Tongue (tissue), 2 donors: ENCODE measurements around the gene JAK1. TPM values are rescaled to one million over a fixed set of nuclear protein-coding genes. Genes with fewer than 3 reads are reported as not detected.
A peak's percentile ranks its signal among the peaks of the same experiment; 100 is the strongest.

Experiments
- DNase-seq: peaks from one replicate; pipeline ENCODE4 v3.0.0-alpha.2; 2015
- total RNA-seq: library from RNA; depleted of rRNA; stranded (reverse); fragments of >200 nt; gene quantifications from one replicate; pipeline ENCODE4 v1.2.3, GENCODE V29; 2014

Gene JAK1
- total RNA-seq, 1 donor from 2014 or later: 85.6 TPM

DNA sequence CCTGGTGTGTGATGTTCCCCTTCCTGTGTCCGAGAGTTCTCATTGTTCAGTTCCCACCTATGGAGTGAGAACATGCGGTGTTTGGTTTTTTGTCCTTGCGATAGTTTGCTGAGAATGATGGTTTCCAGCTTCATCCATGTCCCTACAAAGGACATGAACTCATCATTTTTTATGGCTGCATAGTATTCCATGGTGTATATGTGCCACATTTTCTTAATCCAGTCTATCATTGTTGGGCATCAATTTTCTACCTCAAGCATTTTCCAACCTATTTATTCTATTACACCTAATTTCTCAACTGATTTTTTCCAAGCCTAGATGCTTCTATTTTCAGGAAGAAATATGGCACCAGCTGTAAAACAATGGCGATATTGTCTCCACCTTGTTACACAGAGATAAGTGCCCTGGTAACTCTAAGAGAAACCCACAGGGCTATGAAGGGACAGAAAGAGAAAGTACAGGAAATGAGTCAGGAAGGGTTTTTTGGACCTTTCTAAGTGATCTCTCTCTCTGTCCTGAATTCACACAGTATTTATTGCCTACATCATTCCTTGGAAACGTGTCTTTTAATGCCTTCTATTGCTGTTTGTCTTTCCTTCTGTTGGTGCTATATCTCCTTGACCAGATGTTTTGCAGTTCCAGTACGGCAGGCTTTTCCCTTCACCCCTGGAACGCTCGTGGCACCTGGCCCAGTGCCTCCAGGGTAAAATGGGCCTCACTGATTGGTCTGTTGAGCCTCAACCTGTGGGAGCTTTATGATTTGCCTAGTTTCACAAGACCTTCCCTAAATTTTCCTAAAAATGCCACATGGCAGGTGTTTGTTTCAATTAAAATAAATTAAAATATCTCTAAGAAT is 14.6 kb upstream of the JAK1 start:
- DNase-seq: no peak

DNA sequence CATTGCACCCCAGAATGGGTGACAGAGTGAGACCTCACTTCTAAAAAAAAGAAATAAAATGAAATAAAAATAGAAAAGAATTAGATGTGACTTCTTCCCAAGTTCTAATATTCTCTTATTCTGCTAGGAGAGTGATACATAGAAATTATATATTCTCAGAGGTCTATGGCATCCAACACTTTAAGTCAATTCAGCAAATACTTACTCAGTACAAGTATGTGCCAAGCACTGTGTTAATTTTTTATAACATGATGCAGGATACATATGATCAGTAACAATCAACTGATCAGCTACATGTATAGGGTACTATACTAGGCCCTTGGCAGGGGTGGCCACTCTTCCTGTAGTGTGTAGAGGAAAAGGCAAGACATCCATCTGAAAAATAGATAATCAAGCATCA is 13.0 kb upstream of the JAK1 start:
- no peak for DNase-seq

DNA sequence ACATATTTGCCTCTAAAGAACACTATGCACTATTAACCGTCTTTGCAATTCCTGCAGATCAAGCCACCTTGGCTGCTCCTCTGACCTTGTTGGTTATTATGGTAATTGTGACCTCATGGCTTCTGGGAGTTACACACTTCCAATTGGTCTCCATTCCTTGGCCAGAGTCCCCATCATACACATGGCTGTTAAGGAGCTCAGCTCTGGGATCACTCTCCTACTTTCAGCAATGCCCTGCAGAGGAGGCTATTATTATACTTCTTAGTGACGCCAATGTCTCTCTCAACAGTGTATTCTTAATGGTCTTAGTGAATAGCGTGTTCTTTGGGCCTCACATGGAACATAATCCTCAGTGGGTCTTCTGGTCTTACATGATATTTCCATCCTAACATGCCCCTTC is 10.0 kb upstream of the JAK1 start:
- DNase-seq: no peak

DNA sequence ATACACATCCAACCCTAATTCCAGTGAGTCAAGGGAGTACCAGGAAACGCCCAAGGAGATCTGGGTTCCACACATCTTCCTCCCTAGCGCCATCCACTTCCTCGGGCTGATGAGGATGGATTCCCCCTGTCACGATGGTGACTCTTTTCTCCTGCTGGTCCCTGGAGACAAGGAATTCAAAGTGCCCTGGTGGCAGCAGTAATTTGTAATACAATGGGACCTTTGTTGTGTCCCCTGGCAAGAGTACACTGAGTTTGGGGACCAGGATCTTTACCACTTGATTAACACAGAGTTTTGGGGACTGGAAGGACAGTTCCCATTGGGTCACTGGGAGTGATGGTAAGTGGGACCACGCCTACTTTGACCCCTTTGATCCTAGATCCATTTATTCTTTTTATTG is 9.4 kb upstream of the JAK1 start:
- no peak for DNase-seq

DNA sequence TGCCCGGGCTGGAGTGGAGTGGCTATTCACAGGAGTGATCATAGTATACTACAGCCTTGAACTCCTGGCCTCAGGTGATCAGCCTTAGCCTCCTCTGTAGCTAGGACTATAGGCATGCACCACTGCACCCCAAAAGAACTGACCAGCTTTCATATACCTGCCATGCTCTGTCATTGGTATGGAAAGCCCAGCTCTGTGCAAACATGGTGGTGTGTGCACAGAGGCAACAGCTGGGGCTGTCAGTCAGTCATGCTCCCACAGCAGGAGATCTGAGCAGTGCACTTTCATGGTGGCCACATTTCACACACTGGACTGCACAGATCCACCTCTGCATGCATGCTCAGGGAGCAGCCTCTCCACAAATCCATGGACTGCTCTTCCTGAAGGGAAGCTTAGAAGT is 8.8 kb upstream of the JAK1 start:
- DNase-seq: no peak

DNA sequence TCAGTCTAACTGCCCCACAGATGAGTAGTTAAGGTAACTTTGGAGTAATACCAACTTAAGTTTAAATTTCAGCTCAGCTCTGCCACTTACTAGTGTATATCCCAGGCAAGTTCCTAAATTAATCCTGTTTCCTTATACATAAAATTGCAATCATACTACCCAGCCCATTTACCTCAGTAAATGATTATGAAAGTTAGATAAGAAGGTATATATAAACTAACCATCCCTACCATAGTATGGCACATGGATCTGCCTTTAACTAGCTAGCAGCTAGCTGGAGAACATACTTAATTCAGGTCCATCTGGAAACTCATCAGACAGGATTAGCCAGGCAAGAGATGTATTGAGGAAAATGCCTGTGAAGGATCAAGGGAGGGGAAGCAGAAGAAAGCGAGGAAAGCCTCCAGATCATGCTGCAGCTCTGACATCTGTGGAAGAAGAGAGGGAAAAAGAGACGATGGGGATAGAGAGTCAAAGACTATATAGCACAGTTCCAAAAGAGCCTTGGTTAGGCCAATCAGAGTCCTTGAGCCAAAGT is 8.0 kb upstream of the JAK1 start:
- no peak for DNase-seq

DNA sequence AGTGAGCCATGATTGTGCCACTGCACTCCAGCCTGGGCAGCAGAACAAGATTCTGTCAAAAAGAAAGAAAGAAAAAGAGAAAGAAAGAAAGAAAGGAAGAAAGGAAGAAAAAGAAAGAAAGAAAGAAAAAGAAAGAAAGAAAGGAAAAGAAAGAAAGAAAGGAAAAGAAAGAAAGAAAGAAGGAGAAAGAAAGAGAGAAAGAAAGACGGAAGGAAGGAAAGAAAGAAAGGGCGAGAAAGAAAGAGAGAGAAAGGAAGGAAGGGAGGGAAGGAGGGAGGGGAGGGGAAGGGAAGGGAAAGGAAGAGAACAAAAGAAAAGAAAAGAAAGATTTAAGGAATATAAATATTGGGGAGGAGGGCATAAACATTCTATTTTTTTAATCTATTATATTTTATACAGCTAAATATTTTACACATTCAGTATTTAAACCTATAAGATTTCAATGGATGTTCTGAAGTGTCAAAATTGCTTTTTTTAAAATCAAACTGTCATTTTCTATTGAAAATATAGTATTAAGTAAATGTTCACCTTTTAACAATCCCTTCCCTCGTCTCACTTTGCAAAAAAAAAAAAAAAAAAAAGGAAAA is 6.8 kb upstream of the JAK1 start:
- no peak for DNase-seq

DNA sequence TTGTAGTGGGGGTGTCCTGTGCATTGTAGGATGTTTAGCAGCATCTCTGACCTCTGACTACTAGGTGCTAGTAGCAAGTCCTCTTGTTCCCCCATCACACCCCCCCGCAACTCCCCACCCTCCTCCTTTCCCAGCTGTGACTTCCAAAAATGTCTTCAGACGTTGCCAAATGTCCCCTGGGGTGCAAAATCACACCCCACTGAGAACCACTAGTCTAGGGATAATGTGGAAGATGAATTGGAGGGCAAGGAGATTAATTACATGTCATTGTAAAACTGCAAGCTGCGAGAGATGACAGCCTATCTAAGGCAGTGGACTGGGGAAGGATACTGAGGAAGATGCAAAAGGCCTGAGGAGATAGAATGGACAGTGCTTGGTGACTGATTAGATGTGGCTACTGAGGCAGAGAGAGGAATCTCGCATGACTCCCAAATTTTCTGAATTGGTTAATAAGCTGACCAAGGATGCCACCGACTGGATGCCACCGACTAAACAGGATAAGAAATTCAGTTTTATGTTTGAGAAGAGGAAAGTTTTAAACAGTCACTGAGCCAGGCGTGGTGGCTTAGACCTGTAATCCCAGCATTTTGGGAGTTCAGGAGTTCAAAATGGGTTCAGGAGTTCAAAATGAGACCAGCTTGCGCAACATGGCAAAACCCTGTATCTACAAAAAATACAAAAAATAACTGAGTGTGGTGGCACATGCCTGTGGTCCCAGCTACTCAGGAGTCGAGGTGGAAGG is 3.1 kb upstream of the JAK1 start:
- DNase-seq: no peak

DNA sequence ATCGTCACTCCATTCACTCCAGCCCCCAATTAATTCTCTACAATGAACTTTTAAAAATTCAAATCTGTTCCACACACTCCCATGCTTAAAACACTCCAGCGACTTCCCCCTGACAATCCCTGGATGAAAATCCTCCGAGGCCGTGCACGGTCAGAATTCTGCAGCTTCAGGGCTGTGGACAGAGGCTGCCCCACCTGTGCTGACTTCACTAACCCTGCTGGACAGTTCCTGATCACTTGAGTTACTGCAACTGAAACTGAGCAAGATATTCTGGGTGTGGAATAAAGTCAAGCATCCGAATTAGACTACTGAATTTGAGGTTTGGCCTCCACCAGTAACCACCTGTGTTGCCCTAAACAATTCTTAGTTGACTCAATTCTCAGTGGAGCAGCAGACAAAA is 1.0 kb upstream of the JAK1 start:
- no peak for DNase-seq

DNA sequence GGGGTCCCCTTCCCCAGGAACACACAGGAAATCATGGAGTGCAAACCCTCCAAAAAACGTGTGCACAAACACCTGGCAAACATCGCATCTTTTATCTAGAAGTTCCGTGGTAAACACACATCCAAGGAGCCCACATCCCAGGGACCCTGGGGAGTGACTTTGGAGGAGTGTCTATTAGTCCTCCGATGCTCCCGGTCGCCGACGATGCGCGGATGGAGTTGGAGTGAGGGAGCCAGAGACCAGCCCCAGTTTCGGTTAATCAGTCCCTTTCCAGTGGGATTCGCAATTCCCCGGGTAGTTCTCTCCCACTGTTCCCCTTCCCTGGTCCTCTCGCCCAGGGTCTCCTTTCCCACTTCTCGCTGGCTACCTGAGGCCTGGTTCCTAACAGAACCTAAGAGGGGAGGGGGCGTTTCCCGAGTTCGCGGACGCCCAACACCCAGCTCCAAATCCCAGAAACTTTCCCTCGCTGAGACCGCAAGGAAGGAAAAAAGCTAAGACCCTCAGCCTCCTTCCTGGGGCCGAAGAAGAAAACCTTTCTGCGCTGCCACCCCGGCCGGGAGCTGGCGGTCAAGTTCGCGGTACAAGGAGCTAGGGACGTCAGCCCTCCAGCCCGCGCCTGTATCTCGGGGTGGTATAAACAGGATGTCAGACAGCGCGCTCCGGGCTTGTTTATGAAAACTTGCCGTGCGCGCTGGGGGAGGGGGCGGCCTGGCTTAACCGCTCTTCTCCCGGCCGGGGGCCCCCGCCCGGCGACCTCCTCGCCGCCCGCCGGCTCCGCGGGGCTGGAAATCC is 787 bp downstream of the JAK1 start:
- DNase-seq: peak; percentile 73

DNA sequence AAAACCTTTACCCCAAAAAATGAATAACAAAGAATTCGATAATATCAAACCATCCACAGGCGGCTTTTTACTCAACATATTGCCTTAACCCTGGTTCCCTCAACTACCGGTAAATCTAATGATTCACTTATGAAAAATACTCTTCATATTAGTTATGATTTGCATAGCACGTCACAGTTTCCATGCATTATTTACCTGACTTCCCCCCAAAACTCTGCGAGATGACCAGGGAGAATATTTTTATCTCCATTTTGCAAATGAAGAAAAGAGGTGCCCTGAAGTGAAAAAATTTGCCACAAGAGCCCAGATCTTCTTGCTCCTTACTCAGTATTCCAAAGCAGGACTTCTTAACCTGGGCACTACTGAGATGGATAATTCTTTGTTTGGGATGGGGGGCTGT is 2.9 kb downstream of the JAK1 start:
- DNase-seq: no peak

DNA sequence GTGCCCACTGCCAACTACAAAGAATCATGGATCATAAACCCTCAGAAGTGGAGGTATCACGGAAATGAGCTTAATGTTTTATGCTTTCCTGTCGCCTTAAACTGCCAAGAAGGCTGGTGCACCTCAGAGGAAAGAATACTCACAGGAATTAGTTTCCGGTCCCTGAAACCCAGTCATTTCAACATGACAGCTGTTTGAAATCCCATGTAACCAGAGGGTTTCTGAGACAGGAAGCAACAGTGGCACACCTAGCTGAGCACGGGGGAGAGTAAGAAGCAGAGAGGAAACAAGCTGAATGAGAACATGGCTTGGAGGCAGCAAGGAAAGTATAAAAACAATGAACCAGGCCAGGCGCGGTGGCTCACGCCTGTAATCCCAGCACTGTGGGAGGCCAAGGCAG is 3.9 kb downstream of the JAK1 start:
- no peak for DNase-seq

DNA sequence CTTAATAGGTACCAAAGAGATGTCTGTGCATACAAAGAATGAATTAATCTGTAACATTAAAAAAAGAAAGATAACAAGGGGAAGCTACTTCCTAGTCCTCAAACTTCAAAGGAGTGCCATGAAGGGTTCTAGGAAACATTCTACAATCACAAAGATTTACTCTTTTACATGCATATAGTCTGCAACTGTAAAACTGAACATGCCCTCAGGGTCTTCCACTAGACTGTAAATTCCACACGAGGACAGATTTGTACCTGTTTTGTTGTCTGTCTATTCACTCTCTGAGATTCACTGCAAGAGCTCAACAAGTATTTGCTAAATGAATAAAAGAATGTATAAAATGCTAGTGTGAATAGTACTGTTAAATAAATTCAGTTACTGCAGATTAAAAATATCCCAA is 4.4 kb downstream of the JAK1 start:
- DNase-seq: no peak

DNA sequence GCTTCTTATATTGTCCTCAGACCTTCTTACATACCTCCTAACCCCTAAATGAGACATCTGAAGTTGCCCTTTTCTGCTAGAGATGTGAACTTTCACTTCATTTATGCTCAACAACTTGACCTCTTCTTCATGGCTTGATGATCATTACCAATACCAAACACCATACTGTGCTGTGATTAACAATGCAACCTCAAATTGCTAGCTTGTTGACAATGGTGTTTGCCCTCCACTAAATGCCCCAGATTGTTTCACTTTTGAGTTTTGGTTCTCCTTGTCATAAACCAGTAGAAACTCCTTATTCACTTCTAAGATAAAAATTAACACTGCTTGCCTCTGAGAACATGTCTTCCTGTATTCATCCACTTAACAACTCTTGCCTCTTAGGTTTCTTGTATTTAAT is 5.6 kb downstream of the JAK1 start:
- no peak for DNase-seq

DNA sequence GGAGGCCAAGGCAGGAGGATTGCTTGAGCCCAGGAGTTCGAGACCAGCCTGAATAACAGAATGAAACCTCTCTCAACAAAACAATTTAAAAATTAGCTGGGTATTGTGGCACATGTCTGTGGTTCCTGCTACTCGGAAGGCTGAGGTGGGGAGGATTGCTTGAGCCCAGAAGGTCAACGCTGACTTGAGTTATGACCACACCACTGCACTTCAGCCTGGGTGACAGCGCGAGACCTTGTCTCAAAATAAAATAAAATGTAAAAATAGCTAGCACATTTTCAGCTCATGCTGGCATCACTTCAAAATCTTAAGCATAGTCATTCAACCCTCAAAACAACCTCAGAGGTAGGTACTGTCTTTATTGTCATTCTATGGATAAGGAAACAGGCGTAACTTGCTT is 6.4 kb downstream of the JAK1 start:
- DNase-seq: no peak

DNA sequence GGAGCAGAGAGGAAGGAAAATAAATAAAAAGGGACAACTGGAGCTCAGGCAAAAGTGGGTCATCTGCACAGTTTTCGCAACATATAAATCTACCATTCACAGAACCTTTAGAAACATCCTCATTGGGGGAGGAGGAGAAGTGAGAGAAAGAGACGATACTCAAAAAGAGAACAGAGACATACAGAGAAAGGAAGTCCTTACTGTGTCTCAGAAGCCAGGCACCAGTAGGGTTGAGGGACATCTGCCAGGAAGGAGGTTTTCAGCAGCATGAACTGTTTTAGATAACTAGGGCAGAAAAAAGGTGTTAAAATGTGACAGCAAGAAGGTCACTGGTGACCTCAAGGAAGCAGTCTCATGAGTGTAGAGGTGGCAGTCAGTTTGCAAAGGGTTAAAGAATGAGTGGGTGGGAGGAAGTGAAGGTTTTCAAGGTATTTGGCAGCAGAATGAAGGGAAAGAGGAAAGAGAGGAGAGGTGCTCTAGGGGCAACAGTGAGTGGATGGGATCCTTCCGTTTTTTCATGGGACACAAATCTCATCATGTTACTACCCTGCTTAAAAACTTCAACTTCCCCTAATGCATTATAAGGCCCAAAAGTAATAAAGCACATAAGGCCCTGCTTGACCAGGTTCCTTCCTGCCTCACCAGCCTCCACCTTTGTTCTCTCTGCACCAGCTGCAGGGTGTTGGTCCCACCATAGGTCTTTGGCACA is 9.5 kb downstream of the JAK1 start:
- no peak for DNase-seq

DNA sequence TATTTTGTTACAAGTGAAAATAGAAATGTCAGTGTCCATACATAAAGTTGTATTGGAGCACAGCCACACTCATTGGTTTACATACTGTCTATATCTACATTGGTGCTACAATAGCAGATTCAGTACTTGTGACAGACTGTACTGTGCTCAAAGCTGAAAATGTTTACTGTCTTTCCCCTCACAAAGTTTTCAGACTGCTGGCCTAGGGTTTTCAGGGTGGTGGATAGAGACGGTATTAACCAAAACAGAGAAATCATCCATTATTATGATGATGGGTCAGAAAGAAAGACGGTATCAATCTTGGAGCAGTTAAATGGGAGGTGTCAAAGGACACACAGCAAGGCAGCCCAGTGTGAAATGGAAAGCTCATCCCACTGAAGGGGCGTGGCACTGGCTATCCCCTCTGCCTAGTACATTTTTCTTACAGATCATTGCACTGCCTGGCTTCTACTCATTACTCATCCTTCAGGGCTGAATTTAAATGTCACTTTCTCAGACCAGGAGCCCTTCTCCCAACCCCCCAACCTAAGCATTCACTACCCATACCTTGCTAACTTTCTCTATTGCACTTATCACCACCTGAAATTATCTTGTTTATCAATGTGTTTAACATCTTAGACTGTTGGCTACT is 10.2 kb downstream of the JAK1 start:
- DNase-seq: no peak

DNA sequence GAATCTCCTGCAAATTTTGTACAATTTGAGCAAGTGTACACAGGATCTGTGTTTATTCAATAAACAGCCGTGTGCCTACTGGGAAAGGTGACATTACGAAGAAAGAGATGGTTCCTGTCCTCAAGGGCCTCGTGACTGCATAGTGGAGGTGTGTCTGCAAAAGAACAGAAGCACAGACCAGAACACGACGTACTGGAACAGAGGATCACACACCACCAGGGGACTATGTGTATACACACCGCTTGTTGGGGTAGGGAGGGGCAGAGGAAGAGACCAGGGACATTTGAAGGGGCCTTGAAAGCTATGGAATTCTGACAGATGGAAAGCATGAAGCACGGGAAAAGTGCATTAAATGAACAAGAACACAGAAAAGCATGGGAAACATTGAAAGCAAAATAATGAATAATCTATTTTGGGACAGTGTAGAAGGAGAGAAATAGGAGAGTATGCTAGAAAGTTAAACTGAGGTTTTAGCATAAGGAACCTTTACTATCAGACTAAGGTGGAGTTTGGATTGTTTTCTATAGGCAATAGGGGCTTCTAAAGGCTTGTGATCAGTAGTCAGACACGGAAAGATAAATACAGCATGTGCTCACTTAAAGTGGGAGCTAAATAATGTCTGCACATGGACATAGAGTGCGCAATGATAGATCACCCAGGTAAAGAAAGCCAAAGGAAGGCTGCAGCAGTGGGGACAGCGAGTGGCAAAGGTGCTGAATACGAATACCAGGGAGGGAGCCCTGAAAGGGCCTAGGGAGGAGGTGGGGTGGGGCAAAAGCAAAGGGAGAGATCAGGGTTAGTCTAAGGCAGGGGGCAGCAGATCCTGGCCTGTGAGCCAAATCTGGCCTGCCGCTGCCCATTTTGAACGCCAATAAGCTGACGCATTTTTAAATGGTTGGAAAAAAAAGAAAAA is 11.0 kb downstream of the JAK1 start:
- DNase-seq: no peak

DNA sequence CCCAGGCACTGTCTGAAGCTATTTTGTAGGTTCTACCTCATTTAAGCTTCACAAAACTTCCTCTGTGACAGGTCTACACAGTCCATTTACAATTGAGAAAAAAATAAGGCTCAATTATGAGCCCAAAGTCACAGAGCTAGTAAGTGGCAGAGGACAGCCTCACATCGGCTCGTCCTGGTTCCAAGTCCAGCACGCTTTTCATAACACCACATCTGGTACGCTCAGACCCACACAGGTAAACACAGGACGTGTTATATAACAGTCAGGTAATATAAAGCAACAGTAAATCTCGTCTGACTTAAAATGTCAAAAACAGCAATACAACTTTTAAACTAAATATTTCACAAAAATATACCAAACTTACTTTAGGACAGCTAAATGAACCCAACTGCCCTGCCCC is 13.1 kb downstream of the JAK1 start:
- DNase-seq: no peak

DNA sequence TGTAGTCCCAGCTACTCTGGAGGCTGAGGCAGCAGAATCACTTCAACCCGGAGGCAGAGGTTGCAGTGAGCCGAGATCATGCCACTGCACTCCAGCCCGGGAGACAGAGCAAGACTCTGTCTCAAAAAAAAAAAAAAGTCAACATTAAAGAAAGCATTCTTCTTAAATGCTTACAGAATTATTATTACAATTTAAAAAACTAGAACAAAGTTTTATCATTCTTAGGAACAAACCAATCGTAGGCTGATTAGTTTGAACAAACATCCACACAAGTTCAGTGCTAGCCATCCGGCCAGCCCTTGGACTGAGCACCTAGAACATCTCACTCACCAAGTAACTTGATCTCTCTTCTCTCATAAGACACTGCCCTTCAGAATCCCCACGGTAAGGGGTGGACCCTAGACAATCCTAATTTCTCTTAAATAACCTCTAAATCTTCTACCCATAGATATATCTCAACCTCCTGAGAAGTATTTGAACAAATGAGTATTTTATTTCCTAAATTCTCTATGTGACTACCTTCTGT is 16.0 kb downstream of the JAK1 start:
- DNase-seq: no peak
